ENCODE results near the gene YIPF3.
A peak's percentile ranks its signal among the peaks of the same experiment; 100 is the strongest.
"Not testable (repeated sequence)": the region's sequence is repeated elsewhere in the genome, so short reads cannot be mapped to it uniquely, and the experiment has no call there.

The YIPF3 gene

DNA sequence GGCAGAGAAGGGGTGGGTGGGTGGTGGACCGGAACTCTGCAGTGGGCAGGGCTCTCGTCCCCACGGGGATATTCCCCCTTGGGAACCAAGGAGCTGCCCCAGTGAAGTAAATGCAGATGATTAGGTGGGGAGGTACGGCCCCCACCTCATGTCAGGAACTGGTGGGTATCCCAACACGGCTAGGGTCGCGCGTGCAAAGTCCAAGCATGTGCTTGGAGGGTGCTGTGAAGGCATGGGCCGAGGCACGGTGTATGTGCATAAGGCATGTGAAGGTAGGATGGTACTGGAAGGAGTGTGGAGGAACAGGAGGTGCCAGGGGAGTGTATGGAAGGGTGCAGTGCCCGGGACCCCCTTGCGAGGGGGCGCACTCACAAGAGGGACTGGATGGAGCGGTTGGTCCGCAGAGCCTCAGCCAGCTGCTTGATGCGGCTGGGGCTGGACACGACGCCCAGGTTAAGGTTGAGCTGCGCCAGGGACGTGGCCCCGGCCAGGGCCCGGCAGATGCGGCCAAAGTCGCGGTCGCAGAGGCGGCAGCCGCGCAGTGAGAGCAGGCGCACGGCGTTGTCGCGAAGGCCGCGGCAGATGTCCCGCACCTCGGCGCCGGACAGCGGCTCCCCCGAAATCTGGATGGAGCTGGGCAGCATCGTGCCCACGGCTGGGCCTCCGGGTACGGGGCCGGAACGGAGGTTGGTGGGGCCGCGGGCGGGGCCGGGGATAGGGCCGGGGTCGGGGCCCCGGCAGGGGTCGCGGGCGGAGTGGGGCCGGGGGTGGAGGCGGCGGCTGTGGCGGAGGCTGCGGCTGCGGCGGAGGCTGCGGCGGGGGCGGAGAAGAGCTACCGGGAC, 7.4 kb downstream of the YIPF3 start:
- no peak for DNase-seq

DNA sequence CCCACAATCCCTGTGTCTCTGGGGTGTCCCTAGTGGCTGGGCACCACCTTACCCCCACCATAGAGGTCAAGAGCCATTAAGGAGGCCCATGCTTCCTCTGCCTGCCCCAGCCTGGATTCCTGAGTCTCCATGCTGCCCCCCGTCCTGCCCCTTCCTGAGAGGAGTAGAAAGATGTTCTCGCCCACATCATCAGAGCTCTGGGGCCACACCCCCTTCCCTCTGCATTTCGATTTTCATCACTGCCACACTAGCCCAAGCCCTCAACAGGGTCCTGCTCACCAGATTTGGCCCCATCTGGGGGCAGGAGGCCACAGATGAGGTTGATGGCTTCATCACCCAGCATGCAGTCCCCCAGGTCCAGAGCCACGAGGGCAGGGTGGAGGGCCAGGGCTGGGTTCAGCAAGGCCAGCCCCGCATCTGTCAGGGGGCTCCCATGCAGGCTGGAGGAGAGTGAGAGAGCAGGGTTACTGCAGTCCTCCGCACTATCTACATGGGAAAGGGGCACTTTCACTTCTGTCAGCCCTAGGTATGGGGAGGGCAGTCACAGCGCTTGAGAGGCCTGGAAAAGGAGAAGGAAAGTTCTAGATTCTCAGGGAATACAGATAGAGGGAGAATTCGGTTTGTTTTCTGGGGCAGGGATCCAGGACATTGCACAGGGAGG, 8.1 kb downstream of the YIPF3 start:
- no peak for DNase-seq

DNA sequence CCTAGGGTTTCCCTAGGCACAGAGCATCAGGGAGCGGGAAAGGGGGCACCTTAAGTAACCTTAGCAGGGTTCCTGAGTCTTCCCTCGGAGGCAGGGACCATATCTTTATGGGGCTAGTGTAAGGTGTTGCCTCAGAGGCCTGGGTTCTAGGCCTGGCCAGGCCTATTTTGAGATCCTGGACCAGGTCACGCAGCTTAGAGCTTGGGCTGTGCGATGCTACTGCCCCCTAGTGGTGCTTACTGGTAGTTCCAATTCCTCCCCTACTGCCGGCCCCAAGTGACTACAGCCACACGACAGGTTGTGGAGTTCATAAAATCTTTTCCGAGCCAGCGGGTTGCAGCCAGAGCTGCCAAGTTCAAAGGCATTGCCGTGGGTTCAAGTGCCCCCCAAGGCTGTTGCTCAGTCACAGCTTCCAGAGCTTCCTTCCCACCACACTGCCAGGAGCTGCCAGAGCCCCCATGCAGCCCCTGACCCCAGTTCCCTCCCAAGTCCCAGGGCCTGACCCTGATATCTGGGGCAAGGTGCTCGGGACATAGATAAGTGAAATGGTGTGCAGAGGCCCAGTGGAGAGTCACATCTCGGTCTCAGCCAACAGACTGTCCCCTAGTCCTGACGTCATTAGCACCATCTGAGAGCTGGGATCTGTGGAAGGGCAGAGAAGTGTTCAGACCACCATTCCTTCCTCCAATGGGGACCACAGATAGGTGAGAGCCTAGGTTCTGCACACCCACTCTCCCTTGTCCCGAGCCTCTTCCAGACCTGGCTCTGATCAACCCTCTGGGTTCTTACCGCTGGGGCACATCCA, 9.9 kb downstream of the YIPF3 start:
- peak; percentile 80 for DNase-seq

DNA sequence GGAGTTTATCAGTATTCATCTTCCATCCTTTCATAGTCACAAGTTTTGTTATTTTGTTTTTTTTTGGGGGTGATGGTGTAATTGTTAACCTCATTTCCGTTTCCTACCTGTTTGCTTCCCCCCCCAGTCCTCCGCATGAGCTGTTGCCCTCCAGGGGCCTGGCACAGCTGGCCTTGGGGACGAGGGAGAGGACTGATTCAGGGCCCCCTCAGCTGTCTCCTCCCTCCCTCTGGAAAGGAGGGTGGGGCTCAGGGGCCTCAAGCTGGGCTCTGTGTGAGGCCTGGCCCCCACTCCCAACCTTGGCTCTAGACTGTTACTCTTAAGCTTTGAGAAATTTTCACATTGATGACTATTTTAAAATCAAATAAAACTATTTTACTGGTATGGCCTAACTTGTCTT, 10.6 kb downstream of the YIPF3 start:
- no peak for DNase-seq

DNA sequence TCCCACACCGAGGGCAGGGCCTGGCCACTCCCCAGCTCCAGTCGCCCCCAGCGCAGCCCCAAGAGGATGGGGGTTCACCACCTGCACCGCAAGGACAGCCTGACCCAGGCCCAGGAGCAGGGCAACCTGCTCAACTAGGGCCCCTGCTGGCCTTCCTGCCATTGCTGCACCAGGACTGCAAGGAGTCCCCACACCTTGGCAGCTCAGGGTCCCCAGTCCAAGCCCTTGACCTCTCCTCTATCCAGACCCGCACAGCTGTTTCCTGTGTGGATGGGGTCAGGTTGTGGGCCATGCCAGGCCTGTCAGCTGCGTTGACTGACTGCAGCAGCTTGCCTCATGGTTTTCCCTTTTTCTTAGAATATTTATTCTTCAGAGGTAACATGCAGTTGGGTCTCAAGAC, 11.0 kb downstream of the YIPF3 start:
- DNase-seq = no peak

DNA sequence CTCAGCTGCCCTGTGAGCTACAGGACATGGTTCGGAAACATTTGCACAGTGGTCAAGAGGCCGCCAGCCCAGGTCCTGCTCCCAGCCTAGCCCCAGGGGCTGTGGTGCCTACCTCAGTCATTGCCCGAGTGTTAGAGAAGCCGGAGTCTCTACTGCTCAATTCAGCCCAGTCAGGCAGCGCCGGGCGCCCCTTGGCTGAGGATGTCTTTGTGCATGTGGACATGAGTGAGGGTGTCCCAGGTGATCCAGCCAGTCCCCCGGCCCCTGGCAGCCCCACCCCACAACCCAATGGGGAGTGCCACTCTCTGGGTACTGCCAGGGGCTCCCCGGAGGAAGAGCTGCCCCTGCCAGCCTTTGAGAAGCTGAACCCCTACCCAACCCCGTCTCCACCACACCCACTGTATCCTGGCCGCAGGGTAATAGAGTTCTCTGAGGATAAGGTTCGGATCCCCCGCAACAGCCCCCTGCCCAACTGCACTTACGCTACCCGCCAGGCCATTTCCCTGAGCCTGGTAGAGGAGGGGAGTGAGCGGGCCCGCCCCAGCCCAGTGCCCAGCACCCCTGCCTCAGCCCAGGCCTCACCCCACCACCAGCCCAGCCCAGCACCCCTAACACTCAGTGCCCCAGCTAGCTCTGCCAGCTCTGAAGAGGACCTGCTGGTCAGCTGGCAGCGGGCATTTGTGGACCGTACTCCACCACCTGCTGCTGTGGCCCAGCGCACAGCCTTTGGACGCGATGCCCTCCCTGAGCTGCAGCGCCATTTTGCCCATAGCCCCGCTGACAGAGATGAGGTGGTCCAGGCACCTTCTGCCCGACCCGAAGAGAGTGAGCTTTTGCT, 11.8 kb downstream of the YIPF3 start:
- no peak for DNase-seq

DNA sequence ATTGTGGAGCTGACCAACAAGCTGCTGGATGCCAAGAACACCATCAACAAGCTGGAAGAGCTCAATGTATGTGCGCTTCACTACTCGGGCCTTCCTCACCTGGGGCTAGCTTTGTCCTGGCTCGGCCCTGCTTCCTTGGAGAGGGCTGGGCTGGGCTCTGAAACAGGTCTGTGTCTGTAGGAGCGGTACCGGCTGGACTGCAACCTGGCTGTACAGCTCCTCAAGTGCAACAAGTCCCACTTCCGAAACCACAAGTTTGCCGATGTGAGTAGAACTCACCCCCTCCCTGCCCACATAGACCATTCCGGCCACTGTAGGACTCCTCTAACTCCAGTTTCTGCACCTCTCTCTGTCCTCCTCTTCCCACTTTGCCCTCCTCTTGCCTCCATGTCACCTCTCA, 13.3 kb downstream of the YIPF3 start:
- no peak for DNase-seq

DNA sequence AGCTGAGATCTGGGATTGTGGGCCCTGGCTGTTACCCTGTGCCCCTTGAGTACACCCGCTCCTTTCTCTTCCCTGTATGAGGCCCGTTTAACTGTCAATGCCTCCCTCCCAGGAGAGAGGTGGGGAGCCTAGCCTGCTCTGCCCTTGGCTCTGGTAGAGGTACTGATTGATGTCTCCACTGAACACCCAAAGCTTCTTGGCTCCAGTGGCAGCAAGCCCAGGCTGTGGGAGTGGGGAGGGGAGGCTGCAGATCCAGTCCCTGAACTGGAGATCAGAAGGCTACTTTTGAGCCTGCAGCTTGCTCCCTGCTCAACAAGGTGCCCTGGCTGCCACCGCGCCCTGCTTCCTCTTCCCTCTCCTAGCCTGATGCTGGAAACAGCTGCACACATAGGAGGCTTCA, 14.1 kb downstream of the YIPF3 start:
- DNase-seq = no peak

DNA sequence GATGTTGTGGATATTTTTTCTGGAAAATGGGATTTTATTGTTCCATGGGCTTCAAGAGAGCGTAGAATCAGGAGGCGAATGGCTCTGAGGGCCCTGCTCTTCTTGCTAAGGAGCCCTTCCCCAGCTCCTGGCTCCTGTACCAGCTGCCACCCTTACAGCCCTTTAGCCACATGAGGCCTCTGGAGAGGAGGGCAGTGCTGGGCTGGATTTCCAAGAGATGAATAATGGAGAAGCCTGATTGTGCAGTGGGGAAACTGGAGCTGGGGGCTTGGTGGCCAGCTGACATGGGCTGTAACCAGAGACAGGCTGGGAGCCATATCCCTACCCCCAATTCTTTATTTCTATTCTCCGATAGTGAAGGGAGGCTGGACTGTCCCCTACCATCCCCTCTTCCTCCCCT, 15.8 kb downstream of the YIPF3 start:
- DNase-seq = no peak

DNA sequence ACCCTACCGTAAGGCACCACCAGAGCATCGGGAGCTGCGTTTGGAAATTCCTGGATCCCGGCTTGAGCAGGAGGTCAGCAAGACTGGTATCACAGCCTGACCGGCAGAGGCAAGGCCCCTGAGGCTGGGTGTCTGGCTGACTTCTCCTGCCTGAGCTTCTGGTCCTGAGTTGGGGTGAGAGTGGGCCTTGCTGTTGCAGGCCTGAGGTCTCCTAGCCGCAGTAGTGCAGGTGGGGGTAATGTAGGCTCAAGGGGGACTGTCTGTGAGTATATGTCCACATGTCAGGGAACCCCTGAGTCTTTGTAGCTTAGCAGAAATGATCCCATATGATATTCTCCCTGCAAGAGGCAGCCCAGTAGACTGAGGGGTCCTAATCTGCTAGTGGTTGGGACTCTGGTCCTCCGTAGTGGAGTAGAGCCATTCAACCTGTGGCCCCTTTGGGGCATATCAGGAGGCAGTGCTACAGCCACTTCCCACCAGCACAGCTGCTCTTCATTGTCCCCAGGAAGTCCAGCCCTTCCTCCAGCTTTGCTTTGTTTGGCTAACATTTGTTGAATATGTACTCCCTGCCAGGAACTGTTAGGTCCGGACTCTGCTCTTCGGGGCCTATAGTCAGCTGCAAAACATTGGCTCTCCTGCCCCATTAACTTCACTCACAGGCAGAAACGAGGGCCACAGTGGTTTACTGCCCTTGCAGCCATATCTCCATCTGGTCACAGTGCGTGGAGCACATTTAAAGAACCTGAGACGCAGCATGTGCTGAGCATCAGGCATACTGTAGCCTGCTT, 17.5 kb downstream of the YIPF3 start:
- DNase-seq = no peak

DNA sequence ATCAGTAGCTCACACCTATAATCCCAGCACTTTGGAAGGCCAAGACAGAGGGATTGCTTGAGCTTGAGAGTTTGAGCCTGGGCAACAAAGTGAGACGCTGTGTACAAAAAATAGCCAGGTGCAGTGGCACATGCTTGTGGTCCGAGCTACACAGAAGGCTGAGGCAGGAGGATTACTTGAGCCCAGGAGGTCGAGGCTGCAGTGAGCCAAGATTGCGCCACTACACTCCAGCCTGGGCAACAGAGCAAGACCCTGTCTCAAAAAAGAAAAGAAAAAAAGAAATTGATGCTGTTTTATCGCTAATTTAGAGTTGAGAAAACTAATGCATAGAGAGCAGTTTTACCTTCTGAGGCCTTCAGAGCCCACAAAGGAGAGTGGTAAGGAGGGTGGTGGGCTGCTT, 18.4 kb downstream of the YIPF3 start:
- not testable (repeated sequence) for DNase-seq

DNA sequence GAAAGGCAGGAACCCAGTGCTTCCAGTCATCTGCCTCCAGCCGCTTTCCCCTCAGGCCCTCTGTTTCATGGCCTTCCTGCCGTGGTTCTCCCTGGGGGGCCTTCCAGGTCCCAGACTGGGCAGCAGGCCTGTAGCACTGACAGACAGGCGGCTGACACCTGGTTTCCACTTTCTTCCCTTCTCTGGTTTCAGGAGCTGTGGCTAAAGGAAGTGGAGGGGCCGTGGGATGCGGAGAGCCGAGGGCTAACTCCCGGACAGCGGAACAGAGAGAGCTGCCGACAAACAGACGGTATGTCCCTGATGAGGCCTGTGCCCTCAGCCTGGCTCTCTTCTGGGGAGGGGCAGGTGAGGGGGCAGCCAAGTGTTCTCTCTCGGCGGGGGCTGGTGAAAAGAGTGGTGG, 19.0 kb downstream of the YIPF3 start:
- no peak for DNase-seq

DNA sequence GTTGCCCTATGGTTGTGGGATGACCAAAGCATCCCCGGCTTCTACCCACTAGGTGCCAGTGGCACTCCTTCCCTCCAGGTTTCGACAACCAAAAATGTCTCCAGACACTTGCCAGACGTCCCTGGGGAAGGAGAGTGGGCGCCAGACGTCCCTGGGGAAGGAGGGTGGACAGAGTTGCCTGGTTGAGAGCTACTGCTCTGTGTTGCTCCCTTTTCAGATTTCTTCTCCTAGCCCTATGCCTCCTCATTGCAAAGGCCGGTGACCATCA, 19.7 kb downstream of the YIPF3 start:
- DNase-seq = no peak

DNA sequence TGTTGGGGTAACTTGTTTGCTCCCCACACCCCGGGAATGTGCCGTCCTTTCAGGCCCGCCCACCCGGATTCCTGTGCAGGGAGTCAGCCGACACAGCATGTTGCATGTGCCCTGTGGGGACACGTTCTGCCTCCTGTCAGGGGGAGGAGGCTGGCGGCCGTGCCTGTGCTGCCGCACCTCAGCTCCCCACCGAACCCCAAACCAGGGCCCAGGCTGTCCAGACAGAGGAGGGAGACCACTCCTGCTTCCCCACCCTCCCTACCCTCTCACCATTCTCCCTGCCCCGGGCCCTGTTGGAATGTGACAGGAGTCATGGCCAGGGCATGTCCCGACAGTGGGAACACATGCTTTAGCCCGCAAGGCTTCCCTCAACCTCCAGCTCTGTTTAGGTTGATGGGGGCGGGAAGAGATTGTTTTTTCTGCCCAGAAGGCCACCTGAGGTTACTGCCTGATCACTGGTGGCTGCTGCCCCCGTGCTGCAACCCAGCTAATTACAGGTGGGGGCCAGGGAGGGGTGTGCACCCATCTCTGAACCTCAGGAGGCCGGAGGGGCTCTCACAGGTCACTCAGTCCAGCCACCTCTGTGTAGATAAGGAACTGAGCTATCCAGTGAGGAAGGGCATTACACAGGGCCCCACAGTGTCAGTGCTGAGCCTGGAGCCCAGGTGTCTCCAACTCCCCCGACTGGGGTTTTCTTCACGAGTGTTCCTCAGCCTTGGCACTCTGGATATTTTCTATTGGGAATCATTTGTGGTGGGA, 20.2 kb downstream of the YIPF3 start:
- no peak for DNase-seq

DNA sequence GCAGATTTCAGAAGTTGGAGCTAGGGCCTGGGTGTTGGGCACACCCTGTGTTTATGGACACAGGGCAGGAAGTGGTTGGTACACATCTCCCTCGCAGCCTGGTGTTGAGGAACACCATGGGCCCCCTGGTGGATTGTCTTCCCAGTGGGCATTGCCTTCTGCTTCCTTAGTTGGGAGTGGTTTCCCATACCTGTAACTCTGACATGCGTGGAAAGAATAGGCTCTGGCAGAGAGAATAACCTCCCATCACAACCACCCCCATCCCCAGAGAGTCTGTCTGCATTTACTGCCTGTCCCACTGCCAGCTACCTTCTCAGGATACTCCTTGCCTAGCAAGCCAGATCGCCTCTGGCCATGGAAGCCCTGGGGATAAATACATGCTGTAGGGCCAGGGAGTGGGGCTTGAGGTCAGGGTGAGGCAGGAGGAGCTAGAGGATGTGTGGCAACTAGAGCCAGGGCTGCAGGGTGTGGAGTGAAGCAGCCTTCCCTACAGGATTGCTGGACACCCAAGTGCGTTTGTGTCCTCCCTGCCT, 21.3 kb downstream of the YIPF3 start:
- DNase-seq = no peak

DNA sequence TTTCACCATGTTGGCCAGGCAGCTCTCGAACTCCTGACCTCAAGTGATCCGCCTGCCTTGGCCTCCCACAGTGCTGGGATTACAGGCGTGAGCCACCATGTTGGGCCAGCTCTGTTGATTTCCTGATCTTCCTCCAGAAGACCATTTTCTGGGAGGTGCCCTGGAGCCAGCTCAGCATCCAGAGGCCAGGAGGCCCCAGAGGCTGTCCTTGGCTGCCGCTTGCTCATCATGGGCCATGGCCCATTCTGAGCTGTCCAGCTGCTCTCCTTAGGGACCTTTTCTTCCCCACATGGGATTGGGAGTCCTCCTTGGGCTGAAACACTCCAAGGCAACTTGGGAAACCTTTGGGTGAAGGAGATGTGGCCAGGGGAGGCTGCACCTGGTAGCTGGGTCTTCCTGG, 22.0 kb downstream of the YIPF3 start:
- no peak for DNase-seq

DNA sequence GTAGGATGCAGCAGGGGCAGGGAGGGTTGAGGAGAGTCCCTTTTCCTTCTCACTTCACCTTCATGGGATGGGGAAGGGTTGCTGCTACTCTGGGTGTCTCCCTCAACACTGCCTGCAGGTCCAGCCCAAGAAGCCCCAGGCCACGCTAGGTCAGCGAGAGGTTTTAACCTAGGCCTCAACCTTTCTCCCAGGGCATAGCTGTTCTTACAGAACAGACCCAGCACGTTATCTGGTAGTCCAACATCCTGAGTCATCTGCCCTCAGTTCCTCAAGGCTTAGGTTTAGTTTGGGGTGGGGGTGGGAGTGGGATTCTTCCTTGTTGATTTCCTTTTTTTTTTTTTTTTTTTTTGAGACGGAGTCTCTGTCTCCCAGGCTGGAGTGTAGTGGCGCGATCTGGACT, 22.4 kb downstream of the YIPF3 start:
- DNase-seq = no peak

DNA sequence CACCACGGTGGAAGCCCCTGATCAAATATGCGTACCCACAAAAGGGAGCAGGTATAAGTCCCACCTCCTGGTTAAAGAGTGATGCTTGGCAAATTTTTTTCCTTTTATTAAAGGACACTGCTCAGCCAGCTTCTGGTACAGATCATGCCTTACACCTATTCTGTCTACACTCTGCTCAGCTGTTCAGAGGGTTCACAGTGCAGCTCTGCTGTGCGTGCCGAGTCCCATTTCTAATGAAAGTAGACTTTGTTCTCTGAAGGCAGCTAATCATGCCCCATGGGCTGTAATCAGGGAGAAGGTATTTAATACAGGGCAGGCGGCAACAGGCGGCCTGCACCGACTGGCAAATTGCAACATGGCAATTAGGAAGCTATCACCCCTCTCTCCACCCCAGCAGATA, 22.9 kb downstream of the YIPF3 start:
- DNase-seq = no peak

DNA sequence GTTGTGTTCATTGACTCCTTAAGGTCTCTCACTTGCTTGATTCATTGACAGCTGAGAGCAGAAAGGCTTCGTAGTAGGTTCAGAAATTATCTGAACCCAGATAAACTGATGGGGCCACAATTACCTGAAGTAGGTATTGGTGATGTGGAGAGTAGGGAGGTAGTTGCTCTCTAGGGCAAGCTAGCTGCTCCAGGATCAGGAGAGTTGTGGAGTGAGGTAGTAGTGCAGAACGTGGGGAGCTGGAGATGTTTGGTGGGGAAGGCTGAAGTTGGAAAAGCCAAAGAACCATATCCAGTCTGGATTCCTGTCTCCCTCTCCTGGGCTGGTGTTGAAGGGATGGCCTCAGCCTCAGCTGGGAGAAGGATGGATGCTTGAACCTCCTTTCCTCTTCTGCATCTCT, 23.5 kb downstream of the YIPF3 start:
- DNase-seq = no peak

DNA sequence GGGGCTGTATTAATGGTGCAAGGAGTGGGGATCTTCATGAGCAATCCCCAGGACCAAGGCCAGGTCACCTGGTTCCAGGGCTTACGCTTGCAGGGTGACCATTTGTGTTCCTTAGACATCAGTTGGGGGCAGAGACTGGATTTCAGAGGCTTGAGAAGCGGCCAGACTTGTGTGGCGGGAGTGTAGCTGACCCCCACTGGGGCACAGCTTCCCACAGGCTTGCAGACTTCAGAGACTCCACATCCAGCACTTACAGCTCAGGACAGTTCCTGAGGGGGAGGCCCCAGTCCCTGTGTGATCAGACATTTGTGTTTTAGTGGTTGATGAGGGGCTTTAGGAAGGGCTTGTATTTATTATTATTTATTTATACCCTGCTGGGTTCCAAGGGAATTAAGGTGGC, 24.1 kb downstream of the YIPF3 start:
- no peak for DNase-seq
